ENCODE data around the gene PTH1R.

PTH1R gene

GRCh38 chr3:46849686-46850467 is 27.6 kb upstream of the PTH1R start:
- in situ Hi-C loops (cut with HindIII; ENCODE audit: low sequenced_read_pairs), result no loop called here

GRCh38 chr3:46850468-46850779 is 27.1 kb upstream of the PTH1R start:
- in situ Hi-C loops (cut with HindIII; ENCODE audit: low sequenced_read_pairs), result no loop called here

- in situ Hi-C loops (cut with HindIII; ENCODE audit: low sequenced_read_pairs), result no loop called here
Observed at GRCh38 chr3:46851364-46852333, 25.9 kb upstream of the PTH1R start.

- in situ Hi-C loops (cut with HindIII; ENCODE audit: low sequenced_read_pairs), result no loop called here
Observed at GRCh38 chr3:46852334-46852720, 25.2 kb upstream of the PTH1R start.

- in situ Hi-C loops (cut with HindIII; ENCODE audit: low sequenced_read_pairs), result no loop called here
Observed at GRCh38 chr3:46852839-46853355, 24.6 kb upstream of the PTH1R start.

- in situ Hi-C loops (cut with HindIII; ENCODE audit: low sequenced_read_pairs), result no loop called here
Observed at GRCh38 chr3:46853441-46854415, 23.8 kb upstream of the PTH1R start.

- in situ Hi-C loops (cut with HindIII; ENCODE audit: low sequenced_read_pairs), result no loop called here
Observed at GRCh38 chr3:46854555-46854991, 22.9 kb upstream of the PTH1R start.

GRCh38 chr3:46856576-46857471 is 20.7 kb upstream of the PTH1R start:
- in situ Hi-C loops (cut with HindIII; ENCODE audit: low sequenced_read_pairs), result no loop called here

GRCh38 chr3:46857485-46858341 is 19.8 kb upstream of the PTH1R start:
- in situ Hi-C loops (cut with HindIII; ENCODE audit: low sequenced_read_pairs), result no loop called here

- in situ Hi-C loops (cut with HindIII; ENCODE audit: low sequenced_read_pairs), result no loop called here
Observed at GRCh38 chr3:46858456-46858855, 19.1 kb upstream of the PTH1R start.

GRCh38 chr3:46859001-46859710 is 18.4 kb upstream of the PTH1R start:
- in situ Hi-C loops (cut with HindIII; ENCODE audit: low sequenced_read_pairs), result no loop called here

GRCh38 chr3:46860017-46860809 is 17.3 kb upstream of the PTH1R start:
- in situ Hi-C loops (cut with HindIII; ENCODE audit: low sequenced_read_pairs), result no loop called here

- in situ Hi-C loops (cut with HindIII; ENCODE audit: low sequenced_read_pairs), result no loop called here
Observed at GRCh38 chr3:46860810-46861604, 16.5 kb upstream of the PTH1R start.

GRCh38 chr3:46861605-46862368 is 15.7 kb upstream of the PTH1R start:
- in situ Hi-C loops (cut with HindIII; ENCODE audit: low sequenced_read_pairs), result no loop called here

- in situ Hi-C loops (cut with HindIII; ENCODE audit: low sequenced_read_pairs), result no loop called here
Observed at GRCh38 chr3:46862369-46863025, 15.0 kb upstream of the PTH1R start.
